ENCODE measurements around the gene ARMS2.

DNA sequence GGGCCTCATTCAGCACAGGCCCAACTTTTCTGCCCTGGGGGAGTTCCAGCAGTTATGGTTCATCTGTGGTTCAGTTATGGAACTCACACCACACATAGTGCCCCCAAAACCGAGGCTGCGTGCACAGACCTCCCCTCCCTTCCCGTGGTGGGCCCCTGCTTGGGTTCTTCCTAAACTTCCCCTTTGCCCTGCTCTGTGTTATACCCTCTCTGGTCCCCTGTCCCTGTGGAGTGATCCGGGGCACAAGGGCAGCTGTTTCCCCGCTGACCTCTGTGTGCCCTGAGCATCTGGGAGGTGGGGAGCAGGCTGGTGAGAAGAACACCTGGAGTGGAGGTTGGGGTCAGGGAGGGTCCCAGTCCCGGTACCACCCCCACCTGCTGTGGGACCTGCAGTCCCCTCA is 46.3 kb downstream of the ARMS2 start:
- TF ChIP-seq, protein P1, sequence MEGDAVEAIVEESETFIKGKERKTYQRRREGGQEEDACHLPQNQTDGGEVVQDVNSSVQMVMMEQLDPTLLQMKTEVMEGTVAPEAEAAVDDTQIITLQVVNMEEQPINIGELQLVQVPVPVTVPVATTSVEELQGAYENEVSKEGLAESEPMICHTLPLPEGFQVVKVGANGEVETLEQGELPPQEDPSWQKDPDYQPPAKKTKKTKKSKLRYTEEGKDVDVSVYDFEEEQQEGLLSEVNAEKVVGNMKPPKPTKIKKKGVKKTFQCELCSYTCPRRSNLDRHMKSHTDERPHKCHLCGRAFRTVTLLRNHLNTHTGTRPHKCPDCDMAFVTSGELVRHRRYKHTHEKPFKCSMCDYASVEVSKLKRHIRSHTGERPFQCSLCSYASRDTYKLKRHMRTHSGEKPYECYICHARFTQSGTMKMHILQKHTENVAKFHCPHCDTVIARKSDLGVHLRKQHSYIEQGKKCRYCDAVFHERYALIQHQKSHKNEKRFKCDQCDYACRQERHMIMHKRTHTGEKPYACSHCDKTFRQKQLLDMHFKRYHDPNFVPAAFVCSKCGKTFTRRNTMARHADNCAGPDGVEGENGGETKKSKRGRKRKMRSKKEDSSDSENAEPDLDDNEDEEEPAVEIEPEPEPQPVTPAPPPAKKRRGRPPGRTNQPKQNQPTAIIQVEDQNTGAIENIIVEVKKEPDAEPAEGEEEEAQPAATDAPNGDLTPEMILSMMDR (IDR thresholded peaks at IDR 0.05), result no peak
- TF ChIP-seq POLR2AphosphoS5 (IDR thresholded peaks at IDR 0.05; ENCODE audit: low read depth, low read length), result no peak
- no peak for TF ChIP-seq EP300 (IDR thresholded peaks at IDR 0.05; ENCODE audit: borderline replicate concordance in 1 of 2, low read depth in 1 of 2, low read length in 1 of 2)
- TF ChIP-seq, protein P2, sequence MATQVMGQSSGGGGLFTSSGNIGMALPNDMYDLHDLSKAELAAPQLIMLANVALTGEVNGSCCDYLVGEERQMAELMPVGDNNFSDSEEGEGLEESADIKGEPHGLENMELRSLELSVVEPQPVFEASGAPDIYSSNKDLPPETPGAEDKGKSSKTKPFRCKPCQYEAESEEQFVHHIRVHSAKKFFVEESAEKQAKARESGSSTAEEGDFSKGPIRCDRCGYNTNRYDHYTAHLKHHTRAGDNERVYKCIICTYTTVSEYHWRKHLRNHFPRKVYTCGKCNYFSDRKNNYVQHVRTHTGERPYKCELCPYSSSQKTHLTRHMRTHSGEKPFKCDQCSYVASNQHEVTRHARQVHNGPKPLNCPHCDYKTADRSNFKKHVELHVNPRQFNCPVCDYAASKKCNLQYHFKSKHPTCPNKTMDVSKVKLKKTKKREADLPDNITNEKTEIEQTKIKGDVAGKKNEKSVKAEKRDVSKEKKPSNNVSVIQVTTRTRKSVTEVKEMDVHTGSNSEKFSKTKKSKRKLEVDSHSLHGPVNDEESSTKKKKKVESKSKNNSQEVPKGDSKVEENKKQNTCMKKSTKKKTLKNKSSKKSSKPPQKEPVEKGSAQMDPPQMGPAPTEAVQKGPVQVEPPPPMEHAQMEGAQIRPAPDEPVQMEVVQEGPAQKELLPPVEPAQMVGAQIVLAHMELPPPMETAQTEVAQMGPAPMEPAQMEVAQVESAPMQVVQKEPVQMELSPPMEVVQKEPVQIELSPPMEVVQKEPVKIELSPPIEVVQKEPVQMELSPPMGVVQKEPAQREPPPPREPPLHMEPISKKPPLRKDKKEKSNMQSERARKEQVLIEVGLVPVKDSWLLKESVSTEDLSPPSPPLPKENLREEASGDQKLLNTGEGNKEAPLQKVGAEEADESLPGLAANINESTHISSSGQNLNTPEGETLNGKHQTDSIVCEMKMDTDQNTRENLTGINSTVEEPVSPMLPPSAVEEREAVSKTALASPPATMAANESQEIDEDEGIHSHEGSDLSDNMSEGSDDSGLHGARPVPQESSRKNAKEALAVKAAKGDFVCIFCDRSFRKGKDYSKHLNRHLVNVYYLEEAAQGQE (IDR thresholded peaks at IDR 0.05; ENCODE audit: low read depth, low read length), result no peak
